H4 (cell line): ENCODE results near the gene BACE1-AS. TPM values are rescaled to one million over a fixed set of nuclear protein-coding genes. Genes with fewer than 3 reads are reported as not detected.

Experiments
- DNase-seq: peaks from one replicate; pipeline ENCODE4 v3.0.0-alpha.2; 2015; ENCODE audit warnings: low spot score
- total RNA-seq: library from RNA; depleted of rRNA; stranded (reverse); fragments of >200 nt; shearing (Covaris generic); gene quantifications from 2 replicates; pipeline ENCODE4 v1.2.3, GENCODE V29; 2014

BACE1-AS gene
- total RNA-seq, 1 experiment from 2014 or later = 1.6 TPM

GRCh38 chr11:117289795-117290194 lies 1.4 kb upstream of the BACE1-AS start:
- no peak for DNase-seq

GRCh38 chr11:117292616-117293015 lies 1.5 kb downstream of the BACE1-AS start:
- no peak for DNase-seq

- no peak for DNase-seq
Observed at GRCh38 chr11:117295438-117296137, 4.4 kb downstream of the BACE1-AS start.

DNA sequence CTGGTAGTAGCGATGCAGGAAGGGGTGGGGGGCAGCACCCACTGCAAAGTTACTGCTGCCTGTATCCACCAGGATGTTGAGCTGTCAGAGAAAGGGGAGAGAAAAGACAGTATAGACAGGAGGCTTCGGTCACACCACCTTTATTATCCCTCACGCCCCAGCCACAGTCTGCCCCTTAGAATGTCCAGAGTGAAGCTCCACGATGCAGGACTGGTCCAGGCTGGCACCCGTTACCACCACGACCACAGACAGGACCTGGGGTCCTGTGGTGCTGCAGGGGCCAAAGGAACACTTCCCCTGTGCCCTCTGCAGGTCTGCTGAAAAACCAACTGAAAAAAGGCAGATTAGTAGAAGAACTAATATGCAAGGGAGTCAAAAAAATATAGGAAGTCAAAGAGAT lies 5.7 kb downstream of the BACE1-AS start:
- DNase-seq = no peak

- no peak for DNase-seq
Observed at GRCh38 chr11:117298195-117298594, 7.0 kb downstream of the BACE1-AS start.

DNA sequence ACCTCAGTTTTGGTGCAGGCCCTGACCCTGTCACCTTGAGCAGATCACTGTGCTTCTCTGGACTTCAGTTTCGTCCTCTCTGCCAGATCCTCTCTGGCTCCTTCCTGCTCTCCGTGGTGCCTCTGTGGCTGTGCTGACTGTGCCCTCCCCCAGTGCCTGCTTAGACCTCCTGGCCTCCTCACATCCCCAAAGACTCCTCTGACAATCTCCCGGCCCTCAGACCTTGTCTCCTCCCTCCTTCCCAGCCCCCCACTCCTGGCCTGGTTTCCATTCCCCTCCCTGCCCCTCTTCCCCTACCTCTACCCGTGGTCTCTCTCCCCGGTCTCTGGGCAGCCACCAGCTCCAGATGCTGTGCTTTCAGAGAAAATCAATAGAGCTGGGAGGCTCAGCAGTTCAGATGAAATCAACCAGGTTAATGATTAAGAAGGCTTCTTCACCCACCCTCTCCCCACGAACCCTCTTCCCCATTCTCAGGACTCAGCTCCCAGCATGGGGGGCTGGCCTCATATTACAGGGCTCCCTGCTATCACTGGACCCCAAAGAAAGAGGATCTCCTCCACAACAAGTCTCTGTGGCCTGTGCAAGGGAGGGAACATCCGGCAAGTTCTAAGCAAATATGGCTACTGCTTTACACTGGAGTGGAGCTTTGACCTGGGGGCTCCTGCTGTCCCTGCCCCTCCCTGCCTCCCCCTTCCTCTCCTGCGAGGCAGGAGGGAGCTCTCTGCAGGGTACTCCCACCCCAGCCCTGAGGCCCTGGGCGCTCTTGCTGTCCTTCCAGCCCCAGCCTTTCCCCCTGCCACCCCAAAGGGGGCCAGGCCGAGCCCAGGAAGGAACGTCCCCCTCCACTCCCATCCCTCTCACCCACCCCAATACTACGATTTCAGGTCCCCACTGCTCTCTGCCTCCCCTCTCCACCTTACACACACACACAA lies 8.5 kb downstream of the BACE1-AS start:
- DNase-seq = no peak

DNA sequence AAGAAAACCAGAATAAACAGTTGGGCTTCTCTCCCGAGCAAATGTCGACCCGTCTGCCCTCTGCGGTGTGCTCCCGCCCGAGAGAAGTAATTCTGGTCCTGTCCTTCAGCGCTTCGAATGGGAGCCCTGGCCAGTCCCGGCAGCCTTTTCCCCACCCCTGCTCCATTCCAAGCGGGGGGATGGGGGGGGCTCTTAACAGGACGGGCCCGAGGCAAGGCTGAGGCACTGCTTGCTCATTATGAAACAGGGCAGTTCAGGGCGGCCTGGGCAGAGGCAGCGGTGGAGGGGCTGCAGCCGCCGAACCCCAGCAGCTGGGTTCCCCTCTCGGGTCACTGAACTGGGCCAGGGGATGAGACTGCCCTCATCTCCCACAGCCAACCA lies 9.1 kb downstream of the BACE1-AS start:
- no peak for DNase-seq

GRCh38 chr11:117300773-117301172 lies 9.6 kb downstream of the BACE1-AS start:
- DNase-seq = no peak

DNA sequence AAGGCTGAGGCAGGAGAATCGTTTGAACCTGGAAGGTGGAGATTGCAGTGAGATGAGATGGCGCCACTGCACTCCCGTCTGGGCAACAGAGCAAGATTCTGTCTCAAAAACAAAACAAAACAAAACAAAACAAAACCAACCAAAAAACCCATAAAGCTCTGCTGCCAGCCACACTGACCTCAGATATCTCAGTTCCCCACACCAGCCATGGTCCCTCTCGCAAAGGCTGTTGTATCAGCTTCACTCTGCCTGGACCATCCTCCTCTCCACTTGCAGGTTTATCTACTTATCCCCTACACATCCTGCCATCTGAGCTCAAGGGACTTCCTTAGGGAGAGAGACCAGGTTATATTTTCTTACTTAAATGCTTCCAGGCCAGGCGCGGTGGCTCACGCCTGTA lies 11.1 kb downstream of the BACE1-AS start:
- DNase-seq = no peak

GRCh38 chr11:117303101-117303500 lies 12.0 kb downstream of the BACE1-AS start:
- no peak for DNase-seq

DNA sequence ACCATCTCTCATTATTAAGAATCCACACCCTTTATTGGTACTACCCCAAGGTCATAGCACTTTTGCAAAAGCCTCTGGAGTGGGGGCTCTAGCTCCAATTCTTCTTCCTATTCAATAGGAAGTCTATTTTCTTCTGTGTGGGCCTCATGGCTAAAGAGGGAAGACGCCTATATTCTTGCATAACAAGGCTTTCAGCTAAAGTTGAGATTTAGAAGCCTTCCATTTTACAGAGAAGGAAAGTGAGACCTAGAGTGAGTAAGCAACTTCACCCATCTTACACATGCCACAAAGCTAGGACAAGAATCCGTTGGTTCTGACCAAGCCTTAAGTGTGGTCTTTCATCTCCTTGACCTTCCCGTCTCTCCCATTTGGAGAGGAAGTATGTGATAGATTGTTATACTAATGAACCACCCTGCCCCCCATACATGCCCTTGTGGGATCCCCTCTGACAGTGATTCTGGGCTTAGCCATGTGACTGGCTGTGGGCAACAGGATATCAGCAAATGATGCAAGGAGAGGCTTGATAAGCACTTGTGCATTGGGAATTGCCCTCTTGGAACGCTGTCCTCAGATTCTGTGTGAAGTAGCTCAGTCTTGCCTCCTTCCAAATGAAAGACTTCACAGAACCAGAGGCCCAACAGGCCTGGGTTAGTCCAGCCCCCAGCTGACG lies 12.6 kb downstream of the BACE1-AS start:
- no peak for DNase-seq

- DNase-seq = no peak
Observed at GRCh38 chr11:117305145-117305544, 14.0 kb downstream of the BACE1-AS start.

DNA sequence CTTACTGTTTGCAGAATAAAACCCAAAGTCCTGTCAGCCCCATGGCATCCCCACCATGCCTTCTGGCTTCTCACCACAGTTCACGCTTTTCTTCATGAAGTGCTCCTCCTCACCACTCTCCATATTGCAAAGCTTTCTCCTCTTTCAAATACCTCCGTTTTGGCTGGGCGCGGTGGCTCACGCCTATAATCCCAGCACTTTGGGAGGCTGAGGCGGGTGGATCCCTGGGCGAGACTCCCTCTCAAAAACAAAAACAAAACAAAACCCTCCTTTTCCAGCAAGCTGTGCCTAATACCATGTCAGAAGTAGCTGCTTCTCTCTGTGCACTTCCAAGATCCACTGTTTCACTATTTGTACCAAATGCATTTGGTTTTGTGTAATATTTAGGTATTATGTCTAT lies 18.2 kb downstream of the BACE1-AS start:
- no peak for DNase-seq

DNA sequence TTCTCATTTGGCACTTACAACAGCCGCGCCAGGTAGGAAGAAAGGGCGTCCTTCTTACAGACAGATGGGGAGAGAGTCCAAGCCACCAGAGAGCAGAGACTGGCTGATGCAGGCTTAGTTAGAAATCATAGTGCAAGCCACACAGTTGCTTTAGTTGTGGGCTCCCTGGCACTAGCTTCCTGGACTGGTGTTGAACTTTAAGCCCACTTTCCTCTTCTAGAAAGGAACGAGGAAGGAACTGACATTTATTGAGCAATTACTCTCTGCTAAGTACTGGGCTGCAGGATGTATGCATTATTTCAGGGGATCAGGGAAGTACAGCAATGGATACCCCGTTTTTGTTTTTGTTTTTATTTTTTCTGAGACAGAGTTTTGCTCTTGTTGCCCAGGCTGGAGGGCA lies 21.9 kb downstream of the BACE1-AS start:
- no peak for DNase-seq

DNA sequence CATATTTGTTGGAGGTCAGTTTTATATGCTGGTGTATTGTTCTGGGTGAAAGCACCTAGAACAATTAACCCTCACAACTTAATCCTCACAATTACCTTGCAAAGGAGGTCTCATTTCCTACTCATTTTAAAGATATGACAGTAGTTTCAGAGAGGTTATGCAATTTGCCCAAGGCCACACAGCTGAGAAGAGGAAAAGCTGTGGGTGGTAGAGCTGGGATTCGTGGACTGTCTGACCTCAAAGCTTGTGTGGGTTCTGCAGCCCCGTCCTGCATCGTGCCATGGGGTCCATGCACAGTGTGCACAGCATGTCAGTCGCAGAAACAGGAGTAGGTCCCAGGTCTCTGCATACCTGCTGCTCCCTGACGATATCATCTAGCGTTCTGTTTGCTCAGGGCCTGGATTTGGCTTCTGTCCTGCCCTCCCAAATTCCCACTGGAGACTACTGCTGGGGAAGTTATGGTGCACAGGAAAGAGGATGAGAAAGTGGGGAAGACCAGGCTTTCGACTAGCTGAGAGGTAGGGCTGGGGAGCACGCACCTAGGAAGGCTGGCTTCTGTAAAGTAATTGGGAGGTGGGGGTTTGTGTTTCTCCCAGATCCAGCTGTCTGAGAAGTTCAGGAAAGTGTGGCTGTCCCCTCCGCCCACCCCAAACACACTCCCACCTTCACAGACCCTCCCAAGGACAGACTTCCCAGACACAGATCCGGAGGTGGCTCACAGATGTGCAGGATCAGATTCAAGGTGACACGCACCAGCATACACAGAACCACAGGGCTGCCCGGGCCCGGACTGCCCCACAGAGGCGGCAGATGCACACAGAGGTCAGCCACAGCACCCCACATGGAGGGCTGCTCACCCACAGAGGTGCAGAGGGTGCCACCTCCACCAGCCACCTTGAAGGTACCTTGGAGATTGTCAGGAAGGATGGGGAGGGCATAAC lies 23.0 kb downstream of the BACE1-AS start:
- no peak for DNase-seq

- no peak for DNase-seq
Observed at GRCh38 chr11:117314840-117315239, 23.7 kb downstream of the BACE1-AS start.

DNA sequence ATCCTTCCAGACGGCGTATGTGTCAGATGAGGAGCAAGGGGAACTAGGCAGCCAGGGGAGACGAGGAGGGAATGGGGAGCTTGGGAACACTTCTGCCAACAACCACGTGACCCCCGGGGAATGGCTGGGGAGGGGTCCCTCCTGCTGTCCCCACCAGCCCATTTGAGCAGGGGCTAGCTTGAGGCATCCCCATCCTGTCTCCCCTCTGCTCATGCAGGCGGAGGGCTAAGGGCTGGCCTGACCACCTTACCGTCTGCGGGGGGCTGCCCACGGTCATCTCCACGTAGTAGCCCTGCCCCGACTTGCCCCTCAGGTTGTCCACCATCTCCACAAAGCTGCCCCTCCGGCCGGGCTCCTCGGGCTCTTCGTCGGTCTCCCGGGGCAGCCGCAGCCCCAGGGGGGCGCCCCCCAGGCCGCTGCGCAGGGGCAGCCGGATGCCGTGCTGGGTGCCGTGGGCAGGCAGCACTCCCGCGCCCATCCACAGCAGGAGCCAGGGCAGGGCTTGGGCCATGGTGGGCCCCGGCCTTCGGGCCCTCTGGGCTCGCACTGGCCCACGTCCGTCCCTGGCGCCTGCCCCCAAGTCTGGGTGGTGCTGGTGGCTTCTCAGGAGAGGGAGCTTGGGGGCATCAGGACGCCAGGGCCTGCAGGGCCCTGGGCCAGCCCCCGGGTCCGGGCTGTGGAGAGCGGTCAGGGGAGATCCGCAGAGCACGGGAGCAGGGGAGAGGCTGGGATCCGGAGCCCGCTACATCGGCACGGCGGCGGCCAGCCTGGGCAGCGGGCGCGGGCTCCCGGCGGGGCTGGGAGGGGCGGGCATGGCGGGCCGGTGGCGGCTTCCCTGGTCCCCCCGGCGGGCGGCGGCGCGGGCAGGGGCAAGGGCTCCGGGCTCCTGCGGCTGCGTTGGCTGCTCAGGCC lies 24.4 kb downstream of the BACE1-AS start:
- DNase-seq = no peak

GRCh38 chr11:117316197-117316961 lies 25.2 kb downstream of the BACE1-AS start, which contains the start of gene BACE1:
TSS of gene BACE1 (minus strand) at chr11:117316256. CDS start at chr11:117315795, 461 bp downstream.
- DNase-seq = peak; percentile 80

DNA sequence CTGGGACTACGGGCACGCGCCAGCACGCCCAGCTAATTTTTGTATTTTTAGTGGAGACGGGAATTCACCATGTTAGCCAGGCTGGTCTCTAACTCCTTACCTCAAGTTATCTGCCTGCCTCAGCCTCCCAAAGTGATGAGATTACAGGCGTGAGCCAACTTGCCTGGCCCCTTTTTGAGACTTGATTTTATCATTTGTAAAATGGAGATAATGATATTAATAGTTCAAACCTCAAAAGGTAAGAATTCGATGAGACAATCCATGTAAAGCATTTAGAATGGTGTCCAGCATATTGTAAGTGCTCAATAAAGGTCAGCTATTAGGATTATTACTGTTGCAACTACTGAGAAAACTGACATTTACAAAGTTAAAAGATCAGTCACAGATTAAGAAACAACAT lies 27.6 kb downstream of the BACE1-AS start:
- no peak for DNase-seq
